Measurements from ENCODE around the gene PITRM1. TPM values are rescaled to one million over a fixed set of nuclear protein-coding genes. Genes with fewer than 3 reads are reported as not detected.

The PITRM1 gene
- total RNA-seq, 1 donor from 2014 or later: 46.6 TPM

DNA sequence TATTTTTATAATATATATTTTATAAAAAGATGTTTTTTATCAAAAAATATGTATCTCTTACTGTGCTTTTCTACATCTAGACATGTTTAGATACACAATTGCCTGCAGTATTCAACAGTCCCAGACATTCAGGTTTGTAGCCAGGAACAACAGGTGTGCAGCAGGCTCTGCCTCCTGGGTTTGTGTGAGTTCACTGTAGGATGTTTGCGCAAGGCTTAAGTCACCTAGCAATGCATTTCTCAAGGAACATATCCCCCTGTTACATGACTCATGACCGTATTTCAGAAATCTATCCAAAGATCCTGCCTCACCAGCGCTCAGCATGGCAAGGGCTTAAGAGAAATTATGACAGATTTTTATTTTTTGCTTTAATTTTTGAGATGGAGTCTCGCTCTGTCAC lies 41.5 kb downstream of the PITRM1 start:
- Mint-ChIP-seq H3K27me3 (ENCODE audit: low read depth) (no peaks in the 10 kb centered on the region), H3K4me1 (no peaks in the 10 kb centered on the region), H3K27ac (ENCODE audit: unreplicated experiment) (no peak overlapping the region), H3K36me3 (ENCODE audit: low read depth) (peaks cover 15% of the 10 kb centered on the region), H3K9me3 (no peaks in the 10 kb centered on the region), H3K4me3 (no peak overlapping the region)
- no peak for DNase-seq (ENCODE audit: low read depth, low spot score)
- TF ChIP-seq, protein P1, sequence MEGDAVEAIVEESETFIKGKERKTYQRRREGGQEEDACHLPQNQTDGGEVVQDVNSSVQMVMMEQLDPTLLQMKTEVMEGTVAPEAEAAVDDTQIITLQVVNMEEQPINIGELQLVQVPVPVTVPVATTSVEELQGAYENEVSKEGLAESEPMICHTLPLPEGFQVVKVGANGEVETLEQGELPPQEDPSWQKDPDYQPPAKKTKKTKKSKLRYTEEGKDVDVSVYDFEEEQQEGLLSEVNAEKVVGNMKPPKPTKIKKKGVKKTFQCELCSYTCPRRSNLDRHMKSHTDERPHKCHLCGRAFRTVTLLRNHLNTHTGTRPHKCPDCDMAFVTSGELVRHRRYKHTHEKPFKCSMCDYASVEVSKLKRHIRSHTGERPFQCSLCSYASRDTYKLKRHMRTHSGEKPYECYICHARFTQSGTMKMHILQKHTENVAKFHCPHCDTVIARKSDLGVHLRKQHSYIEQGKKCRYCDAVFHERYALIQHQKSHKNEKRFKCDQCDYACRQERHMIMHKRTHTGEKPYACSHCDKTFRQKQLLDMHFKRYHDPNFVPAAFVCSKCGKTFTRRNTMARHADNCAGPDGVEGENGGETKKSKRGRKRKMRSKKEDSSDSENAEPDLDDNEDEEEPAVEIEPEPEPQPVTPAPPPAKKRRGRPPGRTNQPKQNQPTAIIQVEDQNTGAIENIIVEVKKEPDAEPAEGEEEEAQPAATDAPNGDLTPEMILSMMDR (conservative IDR thresholded peaks at IDR 0.05): no peak

DNA sequence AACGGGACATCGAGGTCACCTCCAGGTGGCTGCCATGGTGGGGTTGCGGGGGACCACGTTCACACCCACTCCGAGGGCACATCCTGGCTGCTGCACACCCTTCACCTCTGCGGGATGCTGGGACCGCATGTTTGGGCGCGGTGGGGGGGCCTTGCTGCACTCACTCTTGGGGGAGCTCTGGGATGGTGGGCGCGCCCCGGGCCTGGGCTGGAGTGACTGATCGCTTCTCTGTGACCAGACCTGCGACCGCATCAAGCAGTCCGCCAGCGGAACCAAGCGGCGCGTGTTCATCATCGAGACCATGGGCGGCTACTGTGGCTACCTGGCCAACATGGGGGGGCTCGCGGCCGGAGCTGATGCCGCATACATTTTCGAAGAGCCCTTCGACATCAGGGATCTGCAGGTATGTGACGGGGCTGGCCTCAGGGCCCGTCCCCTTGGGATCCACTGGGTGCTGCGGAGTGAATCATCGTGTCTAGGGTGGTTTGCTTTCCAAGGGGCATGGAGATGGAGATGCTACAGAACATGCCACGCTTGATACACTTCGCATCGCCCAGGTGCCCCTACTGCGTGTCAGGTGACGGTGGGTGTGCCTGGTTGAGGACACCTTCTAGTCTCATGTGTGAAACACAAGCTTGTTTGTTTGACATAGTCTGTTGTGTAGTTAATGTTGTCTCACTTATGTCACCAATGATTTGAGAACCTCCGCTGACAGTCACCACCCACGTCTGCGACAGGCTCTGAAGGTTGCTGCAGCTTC lies 42.8 kb downstream of the PITRM1 start:
- peak overlapping the region; percentile 27 for H3K27ac Mint-ChIP-seq (ENCODE audit: unreplicated experiment)
- no peaks in the 10 kb centered on the region for H3K4me1 Mint-ChIP-seq
- H3K4me3 Mint-ChIP-seq: no peak overlapping the region
- DNase-seq (ENCODE audit: low read depth, low spot score): no peak
- H3K27me3 Mint-ChIP-seq (ENCODE audit: low read depth): no peaks in the 10 kb centered on the region
- peaks cover 11% of the 10 kb centered on the region for H3K36me3 Mint-ChIP-seq (ENCODE audit: low read depth)
- TF ChIP-seq, protein P1 (conservative IDR thresholded peaks at IDR 0.05): no peak
- no peaks in the 10 kb centered on the region for H3K9me3 Mint-ChIP-seq

DNA sequence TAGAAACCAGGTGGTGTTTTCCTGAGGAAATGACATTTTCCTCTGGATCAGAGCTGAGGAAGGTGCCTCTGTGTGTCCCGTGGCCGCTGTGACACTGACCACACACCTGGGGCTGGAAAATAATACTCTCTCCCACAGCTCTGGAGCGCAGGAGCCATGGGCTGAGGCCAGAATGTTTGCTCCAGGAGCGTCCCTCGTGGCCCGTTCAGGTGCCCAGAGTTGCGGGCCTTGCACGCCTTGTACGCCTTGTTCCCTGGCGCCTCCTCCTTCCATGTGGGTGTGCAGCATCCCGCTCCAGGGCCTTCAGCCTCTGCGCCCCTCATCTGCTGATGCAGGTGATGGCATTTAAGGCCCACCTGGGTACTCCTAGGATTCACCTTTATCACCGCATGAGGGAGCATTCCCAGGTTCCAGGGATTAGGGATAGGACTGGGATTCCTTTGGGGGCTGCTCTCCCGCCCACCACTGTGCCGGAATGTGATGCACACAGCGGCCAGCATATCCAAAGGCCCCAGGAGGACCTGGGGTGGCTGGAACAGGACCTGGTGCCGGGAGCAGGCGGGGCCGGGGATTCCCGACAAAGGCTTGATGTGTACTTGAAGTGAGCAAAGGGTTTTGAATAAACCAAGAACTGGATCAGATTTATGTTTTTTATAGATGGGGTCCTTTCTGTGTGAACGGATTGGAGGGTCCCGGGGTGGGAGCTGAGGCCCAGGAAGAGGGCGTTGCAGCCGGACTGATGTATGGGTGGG lies 44.0 kb downstream of the PITRM1 start:
- Mint-ChIP-seq H3K27ac (ENCODE audit: unreplicated experiment) (no peak overlapping the region), H3K36me3 (ENCODE audit: low read depth) (peaks cover 3% of the 10 kb centered on the region), H3K9me3 (no peaks in the 10 kb centered on the region), H3K4me1 (no peaks in the 10 kb centered on the region), H3K27me3 (ENCODE audit: low read depth) (no peaks in the 10 kb centered on the region), H3K4me3 (no peak overlapping the region)
- TF ChIP-seq, protein P1 (conservative IDR thresholded peaks at IDR 0.05): no peak
- no peak for DNase-seq (ENCODE audit: low read depth, low spot score)

DNA sequence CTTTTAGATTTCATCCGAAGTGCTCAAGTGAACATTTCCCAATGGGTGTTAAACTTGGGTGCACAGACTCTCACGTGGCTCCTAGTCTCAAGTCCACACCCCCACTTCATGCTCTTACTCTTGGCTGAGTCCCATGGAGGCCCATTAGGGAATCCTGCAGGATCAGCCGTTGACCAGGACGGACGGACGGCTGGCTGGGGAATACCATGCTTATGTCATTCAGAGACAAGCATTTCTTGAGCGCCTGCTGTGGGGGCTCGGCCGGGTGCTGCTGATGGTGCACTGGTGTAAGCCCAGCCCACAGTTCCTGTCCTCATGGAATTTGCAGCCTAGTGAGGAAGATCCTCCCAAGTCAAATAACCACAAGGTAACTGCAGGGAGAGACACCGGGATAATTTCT lies 44.7 kb downstream of the PITRM1 start:
- H3K36me3 Mint-ChIP-seq (ENCODE audit: low read depth): peaks cover 3% of the 10 kb centered on the region
- DNase-seq (ENCODE audit: low read depth, low spot score): no peak
- TF ChIP-seq, protein P1 (conservative IDR thresholded peaks at IDR 0.05): no peak
- no peaks in the 10 kb centered on the region for H3K9me3 Mint-ChIP-seq
- no peak overlapping the region for H3K27ac Mint-ChIP-seq (ENCODE audit: unreplicated experiment)
- no peaks in the 10 kb centered on the region for H3K27me3 Mint-ChIP-seq (ENCODE audit: low read depth)
- H3K4me1 Mint-ChIP-seq: no peaks in the 10 kb centered on the region
- no peak overlapping the region for H3K4me3 Mint-ChIP-seq

DNA sequence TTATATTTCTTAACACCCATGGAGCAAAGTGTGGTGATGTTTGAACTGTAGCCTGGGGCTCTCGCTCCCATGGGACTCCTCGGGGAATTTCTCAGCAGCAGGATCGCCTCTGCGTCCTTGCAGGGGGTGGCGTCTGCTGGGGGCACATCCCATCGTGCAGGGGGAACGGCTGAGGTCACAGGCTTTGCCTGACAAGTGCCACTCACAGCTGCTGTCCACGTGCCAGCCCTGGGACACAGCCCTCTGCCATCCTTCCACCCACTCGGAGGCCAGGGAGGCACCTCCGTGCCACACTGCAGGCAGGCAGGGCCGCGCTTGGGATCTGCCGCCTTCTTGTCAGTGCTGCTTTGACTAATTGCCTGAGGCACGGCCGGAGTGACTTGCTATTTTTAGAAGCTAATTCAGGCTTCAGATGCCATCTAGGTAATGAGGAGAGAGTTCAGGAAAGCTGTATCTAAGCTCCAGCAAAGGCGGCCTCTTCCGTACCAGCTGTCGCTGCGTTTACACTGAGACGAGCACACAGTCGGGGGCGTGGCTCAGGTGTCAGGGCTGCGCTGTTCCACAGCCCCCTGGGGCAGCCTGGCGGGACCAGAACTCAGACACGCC lies 45.7 kb downstream of the PITRM1 start:
- Mint-ChIP-seq H3K4me3 (no peak overlapping the region), H3K27me3 (ENCODE audit: low read depth) (no peaks in the 10 kb centered on the region), H3K4me1 (no peaks in the 10 kb centered on the region), H3K36me3 (ENCODE audit: low read depth) (peaks cover 3% of the 10 kb centered on the region), H3K9me3 (no peaks in the 10 kb centered on the region), H3K27ac (ENCODE audit: unreplicated experiment) (no peak overlapping the region)
- TF ChIP-seq, protein P1 (conservative IDR thresholded peaks at IDR 0.05): no peak
- DNase-seq (ENCODE audit: low read depth, low spot score): no peak
